ENCODE data around the gene CDK2AP2. TPM values are rescaled to one million over a fixed set of nuclear protein-coding genes. Genes with fewer than 3 reads are reported as not detected.
"Not testable (repeated sequence)": the region's sequence is repeated elsewhere in the genome, so short reads cannot be mapped to it uniquely, and the experiment has no call there.

The CDK2AP2 gene
- polyA plus RNA-seq, 1 experiment, result 11.7 TPM

DNA sequence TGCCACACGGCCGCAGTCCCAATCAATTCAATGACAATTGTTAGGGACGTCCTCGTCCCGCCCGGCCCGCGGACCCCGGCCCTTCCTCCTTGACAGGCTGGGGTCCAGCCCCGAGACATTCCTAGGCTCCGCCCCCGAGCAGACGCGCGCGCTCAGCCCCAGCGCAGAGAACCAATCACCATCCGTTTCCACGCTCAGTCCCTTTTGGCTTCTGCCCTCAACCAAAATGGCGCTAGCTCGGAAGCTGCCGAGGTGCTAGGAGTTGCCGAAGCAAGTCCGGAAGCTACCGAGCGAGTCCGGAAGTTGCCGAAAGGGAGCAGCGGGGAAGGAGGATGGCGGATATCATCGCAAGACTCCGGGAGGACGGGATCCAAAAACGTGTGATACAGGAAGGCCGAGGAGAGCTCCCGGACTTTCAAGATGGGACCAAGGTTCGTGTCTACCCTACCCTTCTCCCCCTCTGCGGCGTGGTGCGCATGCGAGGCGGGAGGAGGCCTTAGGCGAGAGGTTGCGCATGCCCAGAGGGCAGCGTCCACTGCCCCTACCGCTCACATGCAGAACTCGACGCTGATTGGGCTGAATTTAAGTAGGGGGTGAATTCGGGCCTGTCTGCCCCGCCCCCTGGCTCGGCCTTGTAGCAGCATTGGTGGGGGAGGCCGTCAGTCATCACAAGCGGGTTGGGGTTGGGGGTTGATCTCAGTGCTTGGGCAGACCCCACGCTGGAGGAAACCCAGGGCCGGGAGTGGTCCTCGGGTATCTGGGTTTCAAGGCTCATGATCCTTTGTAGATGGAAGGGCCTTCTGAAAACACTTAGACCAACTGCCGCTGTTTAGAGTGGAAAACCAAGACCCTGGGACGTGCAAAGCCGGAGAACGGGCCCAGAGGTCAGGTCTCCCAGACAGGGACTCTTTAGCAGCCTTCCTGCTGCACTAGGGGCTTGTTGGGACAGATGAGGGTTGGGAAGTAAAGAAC, 24.8 kb downstream of the CDK2AP2 start, which contains the start of gene AIP:
AIP (plus strand) TSS at position 200 of the 972 bp plus-strand sequence; CDS start at position 333, 133 bp downstream.
- H3K4me3 ChIP-seq (ENCODE audit: low read depth, low read length), result peak within 1 kb of the TSS; percentile 78
- peak within 1 kb of the TSS; percentile 70 for H3K27ac ChIP-seq (ENCODE audit: low read depth, low read length)
- no peaks in the 10 kb centered on the region for H3K27me3 ChIP-seq (ENCODE audit: control insufficient read depth, insufficient read depth, low read length)
- ChIA-PET POLR2A (interaction anchor here (0.5 to 1.0 kb wide), 8 partner anchors 8 to 110 kb away, joined by 3 to 5 read pairs (median 3); partner anchors contain the start of genes CLCF1 and RPS6KB2), CTCF (interaction anchor here (1.2 kb wide), 1 partner anchor 81 kb away, joined by 8 read pairs; the partner anchor contains the start of gene PPP1CA)
- peak; percentile 94 for DNase-seq (ENCODE audit: low read depth, low spot score)
- H3K9me3 ChIP-seq (ENCODE audit: control insufficient read depth, insufficient read depth, low read length), result peaks cover 6% of the 10 kb centered on the region
- TF ChIP-seq, protein P1, sequence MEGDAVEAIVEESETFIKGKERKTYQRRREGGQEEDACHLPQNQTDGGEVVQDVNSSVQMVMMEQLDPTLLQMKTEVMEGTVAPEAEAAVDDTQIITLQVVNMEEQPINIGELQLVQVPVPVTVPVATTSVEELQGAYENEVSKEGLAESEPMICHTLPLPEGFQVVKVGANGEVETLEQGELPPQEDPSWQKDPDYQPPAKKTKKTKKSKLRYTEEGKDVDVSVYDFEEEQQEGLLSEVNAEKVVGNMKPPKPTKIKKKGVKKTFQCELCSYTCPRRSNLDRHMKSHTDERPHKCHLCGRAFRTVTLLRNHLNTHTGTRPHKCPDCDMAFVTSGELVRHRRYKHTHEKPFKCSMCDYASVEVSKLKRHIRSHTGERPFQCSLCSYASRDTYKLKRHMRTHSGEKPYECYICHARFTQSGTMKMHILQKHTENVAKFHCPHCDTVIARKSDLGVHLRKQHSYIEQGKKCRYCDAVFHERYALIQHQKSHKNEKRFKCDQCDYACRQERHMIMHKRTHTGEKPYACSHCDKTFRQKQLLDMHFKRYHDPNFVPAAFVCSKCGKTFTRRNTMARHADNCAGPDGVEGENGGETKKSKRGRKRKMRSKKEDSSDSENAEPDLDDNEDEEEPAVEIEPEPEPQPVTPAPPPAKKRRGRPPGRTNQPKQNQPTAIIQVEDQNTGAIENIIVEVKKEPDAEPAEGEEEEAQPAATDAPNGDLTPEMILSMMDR (IDR thresholded peaks at IDR 0.05; ENCODE audit: low read depth, low read length), result peak; percentile 29; the same call in 1 of the 2 replicates

DNA sequence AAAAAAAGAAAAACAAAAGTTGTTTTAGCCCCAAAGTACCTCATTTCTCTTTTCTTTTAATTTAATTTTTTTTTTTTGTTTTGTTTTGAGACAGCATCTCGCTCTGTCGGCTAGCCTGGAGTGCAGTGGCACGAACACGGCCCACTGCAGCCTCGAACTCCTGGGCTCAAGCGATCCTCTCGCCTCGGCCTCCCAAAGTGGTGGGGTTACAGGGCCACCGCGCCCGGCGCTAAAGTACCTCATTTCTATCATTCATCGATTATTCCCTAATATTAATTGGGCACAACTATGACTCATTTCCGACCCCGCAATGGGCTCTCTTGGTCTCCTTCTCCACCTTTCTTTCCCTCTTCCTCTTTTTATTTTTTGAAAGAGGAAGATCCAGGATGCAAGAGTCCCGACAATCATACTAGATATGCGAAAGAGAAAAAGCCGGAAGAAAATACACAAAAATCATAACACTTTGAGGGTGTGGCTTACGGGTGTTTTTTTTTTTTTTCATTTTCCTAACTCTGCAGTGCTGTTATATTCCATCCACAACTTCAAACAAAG, 25.6 kb downstream of the CDK2AP2 start:
- CTCF ChIA-PET, result interaction anchor here (1.0 to 1.2 kb wide), 2 partner anchors 80 kb away, joined by 5 to 8 read pairs; partner anchors contain the start of gene PPP1CA
- POLR2A ChIA-PET, result interaction anchor here (0.5 to 1.0 kb wide), 8 partner anchors 7 to 109 kb away, joined by 3 to 5 read pairs (median 3); partner anchors contain the start of genes CLCF1 and RPS6KB2
- TF ChIP-seq, protein P1 (IDR thresholded peaks at IDR 0.05; ENCODE audit: low read depth, low read length), result no peak

DNA sequence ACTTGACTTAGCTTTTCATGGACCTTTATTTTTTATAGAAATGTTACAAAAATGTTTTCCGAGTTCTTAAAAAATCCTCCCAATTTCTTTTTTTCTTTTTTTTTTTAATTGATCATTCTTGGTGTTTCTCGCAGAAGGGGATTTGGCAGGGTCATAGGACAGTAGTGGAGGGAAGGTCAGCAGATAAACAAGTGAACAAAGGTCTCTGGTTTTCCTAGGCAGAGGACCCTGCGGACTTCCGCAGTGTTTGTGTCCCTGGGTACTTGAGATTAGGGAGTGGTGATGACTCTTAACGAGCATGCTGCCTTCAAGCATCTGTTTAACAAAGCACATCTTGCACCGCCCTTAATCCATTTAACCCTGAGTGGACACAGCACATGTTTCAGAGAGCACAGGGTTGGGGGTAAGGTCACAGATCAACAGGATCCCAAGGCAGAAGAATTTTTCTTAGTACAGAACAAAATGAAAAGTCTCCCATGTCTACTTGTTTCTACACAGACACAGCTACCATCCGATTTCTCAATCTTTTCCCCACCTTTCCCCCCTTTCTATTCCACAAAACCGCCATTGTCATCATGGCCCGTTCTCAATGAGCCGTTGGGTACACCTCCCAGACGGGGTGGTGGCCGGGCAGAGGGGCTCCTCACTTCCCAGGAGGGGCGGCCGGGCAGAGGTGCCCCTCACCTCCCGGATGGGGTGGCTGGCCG, 30.5 kb downstream of the CDK2AP2 start:
- CTCF ChIA-PET, result interaction anchor here (2.1 kb wide), 1 partner anchor 76 kb away, joined by 8 read pairs; the partner anchor contains the start of gene PPP1CA
- DNase-seq (ENCODE audit: low read depth, low spot score); H3K27me3 ChIP-seq (ENCODE audit: control insufficient read depth, insufficient read depth, low read length); H3K4me3 ChIP-seq (ENCODE audit: low read depth, low read length); H3K9me3 ChIP-seq (ENCODE audit: control insufficient read depth, insufficient read depth, low read length); POLR2A ChIA-PET; H3K27ac ChIP-seq (ENCODE audit: low read depth, low read length): not testable (repeated sequence)

More for the DNA sequence above, 25.6 kb downstream of the CDK2AP2 start:
- Histone ChIP-seq H3K4me3 (ENCODE audit: low read depth, low read length) (peak overlapping the region; percentile 78), H3K27me3 (ENCODE audit: control insufficient read depth, insufficient read depth, low read length) (no peaks in the 10 kb centered on the region), H3K9me3 (ENCODE audit: control insufficient read depth, insufficient read depth, low read length) (peaks cover 6% of the 10 kb centered on the region), H3K27ac (ENCODE audit: low read depth, low read length) (no peak overlapping the region)
- DNase-seq (ENCODE audit: low read depth, low spot score), result no peak

DNA sequence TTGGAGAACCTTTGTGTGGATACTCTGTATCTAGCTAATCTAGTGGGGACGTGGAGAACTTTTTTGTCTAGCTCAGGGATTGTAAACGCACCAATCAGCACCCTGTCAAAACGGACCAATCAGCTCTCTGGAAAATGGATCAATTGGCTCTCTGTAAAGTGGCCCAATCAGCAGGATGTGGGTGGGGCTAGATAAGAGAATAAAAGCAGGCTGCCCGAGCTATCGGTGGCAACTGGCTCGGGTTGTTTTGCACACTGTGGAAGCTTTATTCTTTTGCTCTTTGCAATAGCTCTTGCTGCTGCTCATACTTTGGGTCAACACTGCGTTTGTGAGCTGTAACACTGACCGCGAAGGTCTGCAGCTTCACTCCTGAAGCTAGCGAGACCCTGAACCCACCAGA, 31.3 kb downstream of the CDK2AP2 start:
- H3K4me3 ChIP-seq (ENCODE audit: low read depth, low read length); DNase-seq (ENCODE audit: low read depth, low spot score); POLR2A ChIA-PET; H3K27ac ChIP-seq (ENCODE audit: low read depth, low read length); H3K27me3 ChIP-seq (ENCODE audit: control insufficient read depth, insufficient read depth, low read length); H3K9me3 ChIP-seq (ENCODE audit: control insufficient read depth, insufficient read depth, low read length): not testable (repeated sequence)
- CTCF ChIA-PET, result interaction anchor here (2.1 kb wide), 1 partner anchor 75 kb away, joined by 8 read pairs; the partner anchor contains the start of gene PPP1CA

DNA sequence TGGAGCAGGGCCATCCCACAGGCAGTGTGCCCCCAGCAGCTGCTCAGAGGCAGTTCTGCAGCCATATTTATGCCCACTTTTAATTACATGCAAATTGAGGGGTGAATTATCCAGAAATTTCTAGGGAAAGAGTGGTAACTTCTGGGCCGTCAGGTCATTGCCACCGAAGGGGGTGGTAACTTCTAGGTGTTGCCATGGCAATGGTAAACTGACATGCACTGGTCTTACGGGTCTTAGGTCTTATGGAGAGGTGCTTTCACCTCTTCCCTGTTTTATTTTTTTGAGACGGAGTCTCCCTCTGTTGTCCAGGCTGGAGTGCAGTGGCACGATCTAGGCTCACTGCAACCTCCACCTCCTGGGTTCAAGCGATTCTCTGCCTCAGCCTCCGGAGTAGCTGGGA, 35.1 kb downstream of the CDK2AP2 start:
- Histone ChIP-seq H3K27ac (ENCODE audit: low read depth, low read length) (no peak overlapping the region), H3K27me3 (ENCODE audit: control insufficient read depth, insufficient read depth, low read length) (peaks cover 4% of the 10 kb centered on the region), H3K9me3 (ENCODE audit: control insufficient read depth, insufficient read depth, low read length) (peaks cover 2% of the 10 kb centered on the region; the same call in 1 of the 2 replicates), H3K4me3 (ENCODE audit: low read depth, low read length) (no peak overlapping the region)
- CTCF ChIA-PET, result no interaction called here
- DNase-seq (ENCODE audit: low read depth, low spot score), result no peak
- TF ChIP-seq, protein P1 (IDR thresholded peaks at IDR 0.05; ENCODE audit: low read depth, low read length), result no peak
- POLR2A ChIA-PET, result no interaction called here
